Measurements from ENCODE around the gene EIPR1.

GRCh38 chr2:3162442-3163077 lies 215.1 kb downstream of the EIPR1 start:
- no peak for TF ChIP-seq ATF7 (IDR thresholded peaks at IDR 0.05; ENCODE audit: low read depth)
- no peak for TF ChIP-seq YY1 (IDR thresholded peaks at IDR 0.05; ENCODE audit: low read depth, low read length)
- TF ChIP-seq NRF1 (conservative IDR thresholded peaks at IDR 0.05; ENCODE audit: low read depth, low read length), result no peak
- TF ChIP-seq CTCF (IDR thresholded peaks at IDR 0.05 in 2 of 3, conservative IDR thresholded peaks at IDR 0.05 in 1 of 3; ENCODE audit: control insufficient read depth in 2 of 3, extremely low read depth in 1 of 3, insufficient read depth in 1 of 3, low read depth in 3 of 3, low read length in 3 of 3), result no peak
- no peak for TF ChIP-seq POLR2A (IDR thresholded peaks at IDR 0.05; ENCODE audit: low read depth, low read length)
- no peak for TF ChIP-seq EP300 (IDR thresholded peaks at IDR 0.05; ENCODE audit: borderline replicate concordance in 1 of 2, control insufficient read depth in 1 of 2, low read depth in 2 of 2, low read length in 2 of 2)
- TF ChIP-seq DPF2 (IDR thresholded peaks at IDR 0.05), result no peak
- no peak for TF ChIP-seq KDM1A (IDR thresholded peaks at IDR 0.05; ENCODE audit: borderline replicate concordance)
- TF ChIP-seq ZBTB40 (IDR thresholded peaks at IDR 0.05; ENCODE audit: borderline replicate concordance), result no peak
- TF ChIP-seq FOXK2 (IDR thresholded peaks at IDR 0.05), result no peak
- no peak for TF ChIP-seq ETV6 (conservative IDR thresholded peaks at IDR 0.05 in 1 of 2, IDR thresholded peaks at IDR 0.05 in 1 of 2; ENCODE audit: borderline replicate concordance in 1 of 2, low read depth in 1 of 2)
- no peak for TF ChIP-seq RFX5 (IDR thresholded peaks at IDR 0.05; ENCODE audit: low read depth, low read length)
